Parathyroid adenoma (tissue), 2 donors: ENCODE results near the gene KCNA5.

ENCODE experiments used
- H2AFZ ChIP-seq: fragments of 300-600 bp; sonication (generic); one replicate; pipeline ENCODE4 v1.7.0; 2017; ENCODE audit warnings: antibody characterized with exemption, mild to moderate bottlenecking
- H3K27ac ChIP-seq: fragments of 300-600 bp; sonication (generic); one replicate; pipeline ENCODE4 v1.7.0; 2017
- H3K27me3 ChIP-seq: fragments of 300-600 bp; sonication (generic); one replicate; pipeline ENCODE4 v1.7.0; 2017; ENCODE audit warnings: low read length; ENCODE audit not compliant: control insufficient read depth, insufficient read depth
- H3K36me3 ChIP-seq: fragments of 300-600 bp; sonication (generic); one replicate; pipeline ENCODE4 v1.7.0; 2017; ENCODE audit warnings: low read length; ENCODE audit not compliant: control insufficient read depth, insufficient read depth
- H3K4me1 ChIP-seq: fragments of 300-600 bp; sonication (generic); one replicate; pipeline ENCODE4 v1.7.0; 2017; ENCODE audit warnings: control low read depth
- H3K4me2 ChIP-seq: fragments of 300-600 bp; sonication (generic); one replicate; pipeline ENCODE4 v1.7.0; 2017; ENCODE audit warnings: low read length
- H3K4me3 ChIP-seq: fragments of 300-600 bp; sonication (generic); one replicate; pipeline ENCODE4 v1.7.0; 2017; ENCODE audit warnings: low read depth, low read length
- H3K79me2 ChIP-seq: fragments of 300-600 bp; sonication (generic); one replicate; pipeline ENCODE4 v1.7.0; 2017; ENCODE audit warnings: control low read depth
- H3K9ac ChIP-seq: fragments of 300-600 bp; sonication (generic); one replicate; pipeline ENCODE4 v1.7.0; 2017; ENCODE audit warnings: mild to moderate bottlenecking
- H3K9me3 ChIP-seq: fragments of 300-600 bp; sonication (generic); one replicate; pipeline ENCODE4 v1.7.0; 2017; ENCODE audit warnings: low read length; ENCODE audit not compliant: control insufficient read depth
- CTCF ChIP-seq: fragments of 300-600 bp; sonication (generic); IDR thresholded peaks from one replicate; pipeline ENCODE4 v1.7.0; 2017; ENCODE audit warnings: antibody characterized with exemption, mild to moderate bottlenecking
- donor health status: primary hyperparathyroidism.

KCNA5 gene

GRCh38 chr12:5037795-5038357, 5.8 kb upstream of the KCNA5 start:
- no peaks in the 10 kb centered on the region for H3K27me3 ChIP-seq
- H3K36me3 ChIP-seq: no peaks in the 10 kb centered on the region
- H3K9ac ChIP-seq: no peak overlapping the region
- no peak overlapping the region for H3K4me3 ChIP-seq
- H2AFZ ChIP-seq: no peak overlapping the region
- no peaks in the 10 kb centered on the region for H3K4me1 ChIP-seq
- H3K9me3 ChIP-seq: no peaks in the 10 kb centered on the region
- H3K79me2 ChIP-seq: no peaks in the 10 kb centered on the region
- H3K27ac ChIP-seq: no peak overlapping the region
- no peak for TF ChIP-seq CTCF
- H3K4me2 ChIP-seq: no peak overlapping the region

- Histone ChIP-seq H3K79me2 (no peaks in the 10 kb centered on the region), H3K4me2 (no peak overlapping the region), H3K27ac (no peak overlapping the region), H3K9ac (no peak overlapping the region), H3K36me3 (no peaks in the 10 kb centered on the region), H3K27me3 (no peaks in the 10 kb centered on the region), H3K4me3 (no peak overlapping the region), H2AFZ (no peak overlapping the region), H3K4me1 (no peaks in the 10 kb centered on the region), H3K9me3 (no peaks in the 10 kb centered on the region)
- no peak for TF ChIP-seq CTCF
These were observed 4.8 kb upstream of the KCNA5 start for GRCh38 chr12:5038781-5039311.

GRCh38 chr12:5039815-5040214, 3.9 kb upstream of the KCNA5 start:
- Histone ChIP-seq H3K9ac (no peak overlapping the region), H3K27me3 (no peaks in the 10 kb centered on the region), H3K27ac (no peak overlapping the region), H3K4me3 (no peak overlapping the region), H3K9me3 (no peaks in the 10 kb centered on the region), H3K4me2 (no peak overlapping the region), H3K4me1 (no peaks in the 10 kb centered on the region), H3K36me3 (no peaks in the 10 kb centered on the region), H3K79me2 (no peaks in the 10 kb centered on the region), H2AFZ (no peak overlapping the region)
- no peak for TF ChIP-seq CTCF

GRCh38 chr12:5040368-5040767, 3.3 kb upstream of the KCNA5 start:
- Histone ChIP-seq H3K9ac (no peak overlapping the region), H2AFZ (no peak overlapping the region), H3K9me3 (no peaks in the 10 kb centered on the region), H3K4me1 (no peaks in the 10 kb centered on the region), H3K4me2 (no peak overlapping the region), H3K4me3 (no peak overlapping the region), H3K27ac (no peak overlapping the region), H3K79me2 (no peaks in the 10 kb centered on the region), H3K36me3 (no peaks in the 10 kb centered on the region), H3K27me3 (no peaks in the 10 kb centered on the region)
- TF ChIP-seq CTCF: no peak
